WTC11 (cell line): ENCODE results near the gene BEGAIN. TPM values are rescaled to one million over a fixed set of nuclear protein-coding genes. Genes with fewer than 3 reads are reported as not detected.

Experiments
- ATAC-seq: fragments of 200-7000 bp; cut with Tn5 transposase; 2 replicates; pipeline ENCODE4 v1.10.0; 2021; ENCODE audit warnings: mild to moderate bottlenecking, moderate library complexity
- CTCF ChIA-PET: fragments of 300-600 bp; sonication (Branson Sonifier 250); formaldehyde crosslinking; loops from one replicate; lab custom pipeline; 2021; ENCODE audit warnings: antibody characterized with exemption; lab: Charles Lee
- POLR2A ChIA-PET: fragments of 350-600 bp; sonication (Branson Sonifier 250); formaldehyde crosslinking; loops from one replicate; lab custom pipeline; 2021; ENCODE audit warnings: antibody characterized with exemption; lab: Charles Lee
- DNase-seq: peaks from one replicate; pipeline ENCODE4 v3.0.0; 2021; ENCODE audit warnings: low spot score
- H3K27ac Mint-ChIP-seq: 2 replicates; pipeline ENCODE4 v1.8.0; 2021; ENCODE audit warnings: mixed read lengths
- H3K27me3 Mint-ChIP-seq: 2 replicates; pipeline ENCODE4 v1.8.0; 2021; ENCODE audit warnings: low read depth, mild to moderate bottlenecking, moderate library complexity, mixed read lengths
- H3K36me3 Mint-ChIP-seq: 2 replicates; pipeline ENCODE4 v1.8.0; 2021; ENCODE audit warnings: mixed read lengths
- H3K4me1 Mint-ChIP-seq: 2 replicates; pipeline ENCODE4 v1.8.0; 2022; ENCODE audit warnings: mixed read lengths
- H3K4me3 Mint-ChIP-seq: 2 replicates; pipeline ENCODE4 v1.8.0; 2021; ENCODE audit warnings: mild to moderate bottlenecking, moderate library complexity, mixed read lengths
- H3K9me3 Mint-ChIP-seq: 2 replicates; pipeline ENCODE4 v1.8.0; 2021; ENCODE audit warnings: mixed read lengths
- AFF4 ChIP-seq: sonication (generic); formaldehyde crosslinking; IDR thresholded peaks from 2 replicates; pipeline ENCODE4 v1.8.1; 2023; ENCODE audit warnings: mild to moderate bottlenecking, missing genetic modification reagents, borderline replicate concordance
- ATF6 ChIP-seq: sonication (generic); formaldehyde crosslinking; IDR thresholded peaks from 2 replicates; pipeline ENCODE4 v1.8.1; 2023; ENCODE audit warnings: mild to moderate bottlenecking, missing genetic modification reagents
- ETV6 ChIP-seq: sonication (generic); formaldehyde crosslinking; IDR thresholded peaks from 2 replicates; pipeline ENCODE4 v1.8.1; 2022; ENCODE audit warnings: mild to moderate bottlenecking, missing genetic modification reagents
- HMGA2 ChIP-seq: fragments of 250-450 bp; sonication (Bioruptor Pico); IDR thresholded peaks from 2 replicates; pipeline ENCODE4 v1.4.0; 2021; ENCODE audit warnings: mild to moderate bottlenecking, moderate library complexity
- HMGXB4 ChIP-seq: sonication (generic); formaldehyde crosslinking; IDR thresholded peaks from 2 replicates; pipeline ENCODE4 v1.8.1; 2023; ENCODE audit warnings: mild to moderate bottlenecking, moderate library complexity, missing genetic modification reagents
- MLX ChIP-seq: sonication (generic); formaldehyde crosslinking; IDR thresholded peaks from 2 replicates; pipeline ENCODE4 v1.8.1; 2023; ENCODE audit warnings: mild to moderate bottlenecking, missing genetic modification reagents, moderate library complexity
- NFATC4 ChIP-seq: fragments of 250-450 bp; sonication (Bioruptor Pico); IDR thresholded peaks from 2 replicates; pipeline ENCODE4 v1.9.0; 2021; ENCODE audit warnings: mild to moderate bottlenecking
- NR2C2 ChIP-seq: sonication (generic); formaldehyde crosslinking; IDR thresholded peaks from 2 replicates; pipeline ENCODE4 v1.8.0; 2022; ENCODE audit warnings: mild to moderate bottlenecking, missing genetic modification reagents
- RELA ChIP-seq: sonication (generic); formaldehyde crosslinking; IDR thresholded peaks from 2 replicates; pipeline ENCODE4 v1.8.1; 2022; ENCODE audit warnings: missing genetic modification reagents, mild to moderate bottlenecking, borderline replicate concordance
- SMAD3 ChIP-seq: sonication (generic); formaldehyde crosslinking; IDR thresholded peaks from 2 replicates; pipeline ENCODE4 v1.8.0; 2022; ENCODE audit warnings: missing genetic modification reagents, mild to moderate bottlenecking, borderline replicate concordance
- TP53 ChIP-seq: sonication (generic); formaldehyde crosslinking; IDR thresholded peaks from 2 replicates; pipeline ENCODE4 v1.8.1; 2023; ENCODE audit warnings: mild to moderate bottlenecking, missing genetic modification reagents
- ZNF219 ChIP-seq: sonication (generic); formaldehyde crosslinking; IDR thresholded peaks from 2 replicates; pipeline ENCODE4 v1.8.0; 2023; ENCODE audit warnings: missing genetic modification reagents, mild to moderate bottlenecking, borderline replicate concordance
- ZNF263 ChIP-seq: sonication (generic); formaldehyde crosslinking; IDR thresholded peaks from 2 replicates; pipeline ENCODE4 v1.8.1; 2022; ENCODE audit warnings: low read depth, mild to moderate bottlenecking, moderate library complexity, missing genetic modification reagents
- ZNF317 ChIP-seq: sonication (generic); formaldehyde crosslinking; IDR thresholded peaks from 2 replicates; pipeline ENCODE4 v1.8.1; 2023; ENCODE audit warnings: low read depth, mild to moderate bottlenecking, moderate library complexity, missing genetic modification reagents, borderline replicate concordance
- total RNA-seq: library from RNA; stranded (reverse); gene quantifications from 3 replicates; pipeline ENCODE4 v1.2.3, GENCODE V29; 2021
- TF ChIP-seq, protein P1 (sequence below): sonication (generic); formaldehyde crosslinking; IDR thresholded peaks from 2 replicates; pipeline ENCODE4 v1.8.0; 2022; ENCODE audit warnings: missing genetic modification reagents
- TF ChIP-seq, protein P2 (sequence below): sonication (generic); formaldehyde crosslinking; conservative IDR thresholded peaks from 2 replicates; pipeline ENCODE4 v1.8.1; 2023; ENCODE audit warnings: mild to moderate bottlenecking, low read depth, missing genetic modification reagents, moderate library complexity
- TF ChIP-seq, protein P3 (sequence below): fragments of 250-450 bp; sonication (Bioruptor Pico); IDR thresholded peaks from 2 replicates; pipeline ENCODE4 v1.9.0; 2021; ENCODE audit warnings: mild to moderate bottlenecking, borderline replicate concordance

The BEGAIN gene
- total RNA-seq, 1 experiment from 2014 or later, result 1.3 TPM

GRCh38 chr14:100608586-100609330, 21.5 kb upstream of the BEGAIN start:
- no peaks in the 10 kb centered on the region for H3K36me3 Mint-ChIP-seq
- TF ChIP-seq ZNF263 (CRISPR knock-in tag), result no peak
- TF ChIP-seq TP53 (CRISPR knock-in tag), result no peak
- no peak for TF ChIP-seq AFF4
- no peak for TF ChIP-seq MLX
- no peak for TF ChIP-seq ZNF219 (CRISPR knock-in tag)
- TF ChIP-seq HMGA2, result no peak
- TF ChIP-seq, protein P1, sequence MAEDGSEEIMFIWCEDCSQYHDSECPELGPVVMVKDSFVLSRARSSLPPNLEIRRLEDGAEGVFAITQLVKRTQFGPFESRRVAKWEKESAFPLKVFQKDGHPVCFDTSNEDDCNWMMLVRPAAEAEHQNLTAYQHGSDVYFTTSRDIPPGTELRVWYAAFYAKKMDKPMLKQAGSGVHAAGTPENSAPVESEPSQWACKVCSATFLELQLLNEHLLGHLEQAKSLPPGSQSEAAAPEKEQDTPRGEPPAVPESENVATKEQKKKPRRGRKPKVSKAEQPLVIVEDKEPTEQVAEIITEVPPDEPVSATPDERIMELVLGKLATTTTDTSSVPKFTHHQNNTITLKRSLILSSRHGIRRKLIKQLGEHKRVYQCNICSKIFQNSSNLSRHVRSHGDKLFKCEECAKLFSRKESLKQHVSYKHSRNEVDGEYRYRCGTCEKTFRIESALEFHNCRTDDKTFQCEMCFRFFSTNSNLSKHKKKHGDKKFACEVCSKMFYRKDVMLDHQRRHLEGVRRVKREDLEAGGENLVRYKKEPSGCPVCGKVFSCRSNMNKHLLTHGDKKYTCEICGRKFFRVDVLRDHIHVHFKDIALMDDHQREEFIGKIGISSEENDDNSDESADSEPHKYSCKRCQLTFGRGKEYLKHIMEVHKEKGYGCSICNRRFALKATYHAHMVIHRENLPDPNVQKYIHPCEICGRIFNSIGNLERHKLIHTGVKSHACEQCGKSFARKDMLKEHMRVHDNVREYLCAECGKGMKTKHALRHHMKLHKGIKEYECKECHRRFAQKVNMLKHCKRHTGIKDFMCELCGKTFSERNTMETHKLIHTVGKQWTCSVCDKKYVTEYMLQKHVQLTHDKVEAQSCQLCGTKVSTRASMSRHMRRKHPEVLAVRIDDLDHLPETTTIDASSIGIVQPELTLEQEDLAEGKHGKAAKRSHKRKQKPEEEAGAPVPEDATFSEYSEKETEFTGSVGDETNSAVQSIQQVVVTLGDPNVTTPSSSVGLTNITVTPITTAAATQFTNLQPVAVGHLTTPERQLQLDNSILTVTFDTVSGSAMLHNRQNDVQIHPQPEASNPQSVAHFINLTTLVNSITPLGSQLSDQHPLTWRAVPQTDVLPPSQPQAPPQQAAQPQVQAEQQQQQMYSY (CRISPR knock-in tag), result no peak
- no peak for TF ChIP-seq ETV6 (CRISPR knock-in tag)
- TF ChIP-seq SMAD3 (CRISPR knock-in tag), result no peak
- TF ChIP-seq, protein P2, sequence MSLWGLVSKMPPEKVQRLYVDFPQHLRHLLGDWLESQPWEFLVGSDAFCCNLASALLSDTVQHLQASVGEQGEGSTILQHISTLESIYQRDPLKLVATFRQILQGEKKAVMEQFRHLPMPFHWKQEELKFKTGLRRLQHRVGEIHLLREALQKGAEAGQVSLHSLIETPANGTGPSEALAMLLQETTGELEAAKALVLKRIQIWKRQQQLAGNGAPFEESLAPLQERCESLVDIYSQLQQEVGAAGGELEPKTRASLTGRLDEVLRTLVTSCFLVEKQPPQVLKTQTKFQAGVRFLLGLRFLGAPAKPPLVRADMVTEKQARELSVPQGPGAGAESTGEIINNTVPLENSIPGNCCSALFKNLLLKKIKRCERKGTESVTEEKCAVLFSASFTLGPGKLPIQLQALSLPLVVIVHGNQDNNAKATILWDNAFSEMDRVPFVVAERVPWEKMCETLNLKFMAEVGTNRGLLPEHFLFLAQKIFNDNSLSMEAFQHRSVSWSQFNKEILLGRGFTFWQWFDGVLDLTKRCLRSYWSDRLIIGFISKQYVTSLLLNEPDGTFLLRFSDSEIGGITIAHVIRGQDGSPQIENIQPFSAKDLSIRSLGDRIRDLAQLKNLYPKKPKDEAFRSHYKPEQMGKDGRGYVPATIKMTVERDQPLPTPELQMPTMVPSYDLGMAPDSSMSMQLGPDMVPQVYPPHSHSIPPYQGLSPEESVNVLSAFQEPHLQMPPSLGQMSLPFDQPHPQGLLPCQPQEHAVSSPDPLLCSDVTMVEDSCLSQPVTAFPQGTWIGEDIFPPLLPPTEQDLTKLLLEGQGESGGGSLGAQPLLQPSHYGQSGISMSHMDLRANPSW (CRISPR knock-in tag), result no peak
- TF ChIP-seq RELA (CRISPR knock-in tag), result no peak
- TF ChIP-seq ATF6 (CRISPR knock-in tag), result no peak
- no peak for TF ChIP-seq HMGXB4 (CRISPR knock-in tag)
- no peak for TF ChIP-seq ZNF317 (CRISPR knock-in tag)
- TF ChIP-seq NR2C2, result no peak
- TF ChIP-seq, protein P3, sequence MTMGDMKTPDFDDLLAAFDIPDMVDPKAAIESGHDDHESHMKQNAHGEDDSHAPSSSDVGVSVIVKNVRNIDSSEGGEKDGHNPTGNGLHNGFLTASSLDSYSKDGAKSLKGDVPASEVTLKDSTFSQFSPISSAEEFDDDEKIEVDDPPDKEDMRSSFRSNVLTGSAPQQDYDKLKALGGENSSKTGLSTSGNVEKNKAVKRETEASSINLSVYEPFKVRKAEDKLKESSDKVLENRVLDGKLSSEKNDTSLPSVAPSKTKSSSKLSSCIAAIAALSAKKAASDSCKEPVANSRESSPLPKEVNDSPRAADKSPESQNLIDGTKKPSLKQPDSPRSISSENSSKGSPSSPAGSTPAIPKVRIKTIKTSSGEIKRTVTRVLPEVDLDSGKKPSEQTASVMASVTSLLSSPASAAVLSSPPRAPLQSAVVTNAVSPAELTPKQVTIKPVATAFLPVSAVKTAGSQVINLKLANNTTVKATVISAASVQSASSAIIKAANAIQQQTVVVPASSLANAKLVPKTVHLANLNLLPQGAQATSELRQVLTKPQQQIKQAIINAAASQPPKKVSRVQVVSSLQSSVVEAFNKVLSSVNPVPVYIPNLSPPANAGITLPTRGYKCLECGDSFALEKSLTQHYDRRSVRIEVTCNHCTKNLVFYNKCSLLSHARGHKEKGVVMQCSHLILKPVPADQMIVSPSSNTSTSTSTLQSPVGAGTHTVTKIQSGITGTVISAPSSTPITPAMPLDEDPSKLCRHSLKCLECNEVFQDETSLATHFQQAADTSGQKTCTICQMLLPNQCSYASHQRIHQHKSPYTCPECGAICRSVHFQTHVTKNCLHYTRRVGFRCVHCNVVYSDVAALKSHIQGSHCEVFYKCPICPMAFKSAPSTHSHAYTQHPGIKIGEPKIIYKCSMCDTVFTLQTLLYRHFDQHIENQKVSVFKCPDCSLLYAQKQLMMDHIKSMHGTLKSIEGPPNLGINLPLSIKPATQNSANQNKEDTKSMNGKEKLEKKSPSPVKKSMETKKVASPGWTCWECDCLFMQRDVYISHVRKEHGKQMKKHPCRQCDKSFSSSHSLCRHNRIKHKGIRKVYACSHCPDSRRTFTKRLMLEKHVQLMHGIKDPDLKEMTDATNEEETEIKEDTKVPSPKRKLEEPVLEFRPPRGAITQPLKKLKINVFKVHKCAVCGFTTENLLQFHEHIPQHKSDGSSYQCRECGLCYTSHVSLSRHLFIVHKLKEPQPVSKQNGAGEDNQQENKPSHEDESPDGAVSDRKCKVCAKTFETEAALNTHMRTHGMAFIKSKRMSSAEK, result no peak
- TF ChIP-seq NFATC4, result no peak

More at GRCh38 chr14:100608586-100609330, 21.5 kb upstream of the BEGAIN start:
- ATAC-seq (no peak), DNase-seq (no peak)
- Mint-ChIP-seq H3K27ac (no peak overlapping the region), H3K9me3 (peaks cover 5% of the 10 kb centered on the region), H3K4me3 (no peak overlapping the region), H3K27me3 (no peaks in the 10 kb centered on the region; the same call in 1 of the 2 replicates), H3K4me1 (no peaks in the 10 kb centered on the region)
- ChIA-PET CTCF (interaction anchor here (3.6 kb wide), 1 partner anchor 37 kb away, joined by 14 read pairs; no protein-coding TSS in a partner anchor), POLR2A (no interaction called here)
